GM12874 (cell line): ENCODE data around the gene DNAJC27.

ENCODE experiments used
- CTCF ChIP-seq: IDR thresholded peaks from 2 replicates; pipeline ENCODE4 v1.5.1; 2011; ENCODE audit warnings: low read depth, mild to moderate bottlenecking, control low read depth, low read length, moderate library complexity; ENCODE audit not compliant: insufficient read depth

DNAJC27 gene

GRCh38 chr2:24948506-24948905 is 23.2 kb downstream of the DNAJC27 start:
- no peak for TF ChIP-seq CTCF

GRCh38 chr2:24947561-24948157 is 24.1 kb downstream of the DNAJC27 start:
- no peak for TF ChIP-seq CTCF

GRCh38 chr2:24945907-24946306 is 25.8 kb downstream of the DNAJC27 start:
- no peak for TF ChIP-seq CTCF

- TF ChIP-seq CTCF, result no peak
These were observed 28.2 kb downstream of the DNAJC27 start for GRCh38 chr2:24943427-24944053.

- TF ChIP-seq CTCF, result no peak
These were observed 32.4 kb downstream of the DNAJC27 start for GRCh38 chr2:24939353-24939752.

GRCh38 chr2:24937236-24937635 is 34.5 kb downstream of the DNAJC27 start:
- no peak for TF ChIP-seq CTCF

- TF ChIP-seq CTCF, result no peak
These were observed 36.6 kb downstream of the DNAJC27 start for GRCh38 chr2:24935145-24935544.
